ENCODE data around the gene CEBPE. TPM values are rescaled to one million over a fixed set of nuclear protein-coding genes. Genes with fewer than 3 reads are reported as not detected.

CEBPE gene
- total RNA-seq, 1 experiment from 2014 or later: not detected

GRCh38 chr14:23090254-23090636 lies 28.8 kb downstream of the CEBPE start:
- Mint-ChIP-seq H3K9me3 (ENCODE audit: low read depth, unreplicated experiment) (no peaks in the 10 kb centered on the region), H3K4me1 (ENCODE audit: low read depth, unreplicated experiment) (peaks cover 9% of the 10 kb centered on the region), H3K27ac (ENCODE audit: unreplicated experiment) (no peak overlapping the region), H3K4me3 (ENCODE audit: low read depth, unreplicated experiment) (no peak overlapping the region), H3K27me3 (ENCODE audit: unreplicated experiment) (no peaks in the 10 kb centered on the region), H3K36me3 (ENCODE audit: insufficient read depth, unreplicated experiment) (peaks cover 13% of the 10 kb centered on the region)
- intact Hi-C loops (cut with micrococcal nuclease; ENCODE audit: unreplicated experiment): no loop called here
- no peak for DNase-seq
- CTCF ChIA-PET: interaction anchor here (1.0 kb wide), 1 partner anchor 21 kb away, joined by 3 read pairs; no protein-coding TSS in a partner anchor
- no peak for TF ChIP-seq CTCF (IDR thresholded peaks at IDR 0.05; ENCODE audit: unreplicated experiment)
- BruUV-seq (replicated peaks): no TSS peak

GRCh38 chr14:23089498-23090253 lies 29.4 kb downstream of the CEBPE start:
- Mint-ChIP-seq H3K4me3 (ENCODE audit: low read depth, unreplicated experiment) (no peak overlapping the region), H3K27ac (ENCODE audit: unreplicated experiment) (no peak overlapping the region), H3K27me3 (ENCODE audit: unreplicated experiment) (no peaks in the 10 kb centered on the region), H3K4me1 (ENCODE audit: low read depth, unreplicated experiment) (peaks cover 9% of the 10 kb centered on the region), H3K9me3 (ENCODE audit: low read depth, unreplicated experiment) (no peaks in the 10 kb centered on the region), H3K36me3 (ENCODE audit: insufficient read depth, unreplicated experiment) (peaks cover 16% of the 10 kb centered on the region)
- BruUV-seq (replicated peaks): no TSS peak
- DNase-seq: no peak
- intact Hi-C loops (cut with micrococcal nuclease; ENCODE audit: unreplicated experiment): no loop called here
- CTCF ChIA-PET: interaction anchor here (1.0 kb wide), 1 partner anchor 21 kb away, joined by 3 read pairs; no protein-coding TSS in a partner anchor
- no peak for TF ChIP-seq CTCF (IDR thresholded peaks at IDR 0.05; ENCODE audit: unreplicated experiment)

GRCh38 chr14:23086565-23086964 lies 32.5 kb downstream of the CEBPE start:
- H3K27me3 Mint-ChIP-seq (ENCODE audit: unreplicated experiment): no peaks in the 10 kb centered on the region
- H3K9me3 Mint-ChIP-seq (ENCODE audit: low read depth, unreplicated experiment): no peaks in the 10 kb centered on the region
- CTCF ChIA-PET: no interaction called here
- DNase-seq: no peak
- H3K4me3 Mint-ChIP-seq (ENCODE audit: low read depth, unreplicated experiment): no peak overlapping the region
- no TSS peak for BruUV-seq (replicated peaks)
- H3K36me3 Mint-ChIP-seq (ENCODE audit: insufficient read depth, unreplicated experiment): peaks cover 24% of the 10 kb centered on the region
- intact Hi-C loops (cut with micrococcal nuclease; ENCODE audit: unreplicated experiment): no loop called here
- no peak overlapping the region for H3K27ac Mint-ChIP-seq (ENCODE audit: unreplicated experiment)
- no peak for TF ChIP-seq CTCF (IDR thresholded peaks at IDR 0.05; ENCODE audit: unreplicated experiment)
- peaks cover 9% of the 10 kb centered on the region for H3K4me1 Mint-ChIP-seq (ENCODE audit: low read depth, unreplicated experiment)

GRCh38 chr14:23085458-23085857 lies 33.6 kb downstream of the CEBPE start:
- peaks cover 14% of the 10 kb centered on the region for H3K4me1 Mint-ChIP-seq (ENCODE audit: low read depth, unreplicated experiment)
- H3K27ac Mint-ChIP-seq (ENCODE audit: unreplicated experiment): no peak overlapping the region
- CTCF ChIA-PET: interaction anchor here (0.5 kb wide), 2 partner anchors 117 to 152 kb away, joined by 4 read pairs; no protein-coding TSS in a partner anchor
- no peak overlapping the region for H3K4me3 Mint-ChIP-seq (ENCODE audit: low read depth, unreplicated experiment)
- intact Hi-C loops (cut with micrococcal nuclease; ENCODE audit: unreplicated experiment): no loop called here
- no peaks in the 10 kb centered on the region for H3K27me3 Mint-ChIP-seq (ENCODE audit: unreplicated experiment)
- no peak for DNase-seq
- peaks cover 34% of the 10 kb centered on the region for H3K36me3 Mint-ChIP-seq (ENCODE audit: insufficient read depth, unreplicated experiment)
- H3K9me3 Mint-ChIP-seq (ENCODE audit: low read depth, unreplicated experiment): no peaks in the 10 kb centered on the region
- no TSS peak for BruUV-seq (replicated peaks)
- no peak for TF ChIP-seq CTCF (IDR thresholded peaks at IDR 0.05; ENCODE audit: unreplicated experiment)

Measured in Calu3 (cell line).